Effector CD4-positive, alpha-beta T cell (primary cell): ENCODE data around the gene ANKMY1.
"Not testable (repeated sequence)": the region's sequence is repeated elsewhere in the genome, so short reads cannot be mapped to it uniquely, and the experiment has no call there.

ENCODE experiments used
- DNase-seq: peaks from one replicate; pipeline ENCODE4 v3.0.0-alpha.2; 2020

Gene ANKMY1

DNA sequence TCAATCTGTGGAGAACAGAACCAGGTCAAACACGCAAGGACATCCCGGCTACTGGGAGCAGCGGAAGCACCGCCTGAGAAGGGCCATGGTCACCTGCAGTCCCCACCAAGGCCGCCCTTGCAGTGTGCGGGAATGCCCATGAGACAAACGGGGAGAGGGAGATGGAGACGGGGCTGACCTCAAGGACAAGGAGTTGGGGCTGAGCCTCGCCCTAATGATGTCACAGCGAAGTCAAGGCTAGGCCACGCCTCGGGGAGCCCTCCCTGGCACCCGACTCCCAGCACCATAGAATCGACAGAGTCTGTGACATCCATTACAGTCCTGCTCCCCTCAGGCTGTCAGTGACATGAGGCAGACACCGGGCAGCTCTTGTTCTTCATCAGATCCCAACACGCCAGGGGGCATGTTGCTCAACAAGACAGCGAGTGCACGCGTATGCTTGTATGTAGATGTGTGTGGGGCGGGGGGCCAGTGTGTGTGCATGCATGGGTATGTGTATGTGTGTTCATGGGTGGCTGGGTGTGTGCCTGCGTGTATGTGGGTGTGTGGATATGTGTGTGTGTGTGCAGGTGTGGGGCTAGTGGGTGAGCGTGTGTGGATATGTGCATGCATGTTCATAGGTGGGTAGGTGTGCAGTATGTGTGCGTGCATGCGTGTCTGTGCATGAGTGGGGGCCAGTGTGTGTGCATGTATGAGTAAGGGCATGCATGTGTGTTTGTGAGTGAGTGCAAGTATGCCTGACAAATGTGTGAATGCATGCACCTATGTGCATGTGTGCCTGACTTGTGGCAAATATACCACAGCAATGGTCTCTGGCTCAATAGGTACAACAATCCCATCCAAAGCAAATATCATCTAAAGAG, 57.0 kb downstream of the ANKMY1 start:
- DNase-seq = no peak

DNA sequence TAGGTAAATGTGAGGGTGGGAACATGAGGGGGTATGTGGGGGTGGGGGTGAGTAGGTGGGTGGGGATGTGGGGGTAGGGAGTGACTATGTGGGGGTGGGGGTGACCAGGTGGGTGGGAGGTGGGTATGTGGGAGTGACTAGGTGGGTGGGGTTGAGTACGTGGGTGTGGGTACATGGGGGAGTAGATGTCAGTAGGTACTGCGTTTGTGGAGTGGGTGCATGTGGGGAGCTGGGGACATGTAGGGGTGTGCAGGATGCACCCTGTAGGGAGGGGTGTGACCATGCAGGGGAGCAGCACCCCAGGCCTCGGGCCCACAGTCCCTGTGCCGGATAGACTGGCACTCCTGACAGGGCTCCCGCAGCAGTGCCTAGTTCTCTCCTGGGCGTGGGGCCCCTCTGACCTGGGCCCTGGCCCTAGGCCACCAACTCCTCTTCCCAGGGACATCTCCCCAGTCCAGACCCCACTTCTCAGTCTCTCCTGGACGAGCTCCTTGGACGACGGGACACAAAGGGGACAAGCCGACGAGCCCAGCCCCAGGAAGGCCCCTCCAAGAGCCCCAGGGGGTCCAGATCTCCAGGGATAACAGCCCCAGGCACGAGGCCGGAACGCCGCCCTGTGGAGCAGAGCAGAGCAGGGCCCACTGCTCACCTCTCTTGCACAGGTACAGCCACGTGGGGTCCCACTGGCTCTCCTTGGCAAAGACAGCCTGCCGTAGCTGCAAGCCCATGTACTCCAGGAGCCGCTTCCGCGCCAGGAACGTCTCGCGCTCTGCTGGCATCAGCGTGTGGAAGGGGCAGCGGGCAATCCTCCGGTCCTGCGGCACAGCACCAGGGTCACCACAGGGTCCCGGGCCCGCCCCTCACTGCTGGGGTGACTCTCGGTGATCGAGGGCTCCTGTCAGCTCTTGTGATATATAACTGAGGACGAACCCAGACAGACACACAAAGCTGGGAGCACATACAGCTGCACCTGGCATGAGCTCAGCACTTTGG, 58.2 kb downstream of the ANKMY1 start:
- no peak for DNase-seq

DNA sequence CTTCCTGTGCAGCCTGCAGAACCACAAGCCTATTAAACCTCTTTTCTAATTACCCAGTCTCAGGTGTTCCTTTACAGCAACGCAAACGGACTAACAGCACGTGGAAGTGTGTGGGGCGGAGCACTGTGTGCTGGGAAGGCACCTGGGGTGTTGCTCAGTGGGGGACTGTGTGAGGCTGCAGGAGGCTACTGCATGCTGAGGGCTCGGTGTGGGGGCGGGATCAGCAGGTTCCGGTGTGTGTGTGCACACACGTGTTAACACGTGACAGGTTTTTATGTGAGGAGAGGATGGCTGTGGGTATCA, 58.9 kb downstream of the ANKMY1 start:
- no peak for DNase-seq

DNA sequence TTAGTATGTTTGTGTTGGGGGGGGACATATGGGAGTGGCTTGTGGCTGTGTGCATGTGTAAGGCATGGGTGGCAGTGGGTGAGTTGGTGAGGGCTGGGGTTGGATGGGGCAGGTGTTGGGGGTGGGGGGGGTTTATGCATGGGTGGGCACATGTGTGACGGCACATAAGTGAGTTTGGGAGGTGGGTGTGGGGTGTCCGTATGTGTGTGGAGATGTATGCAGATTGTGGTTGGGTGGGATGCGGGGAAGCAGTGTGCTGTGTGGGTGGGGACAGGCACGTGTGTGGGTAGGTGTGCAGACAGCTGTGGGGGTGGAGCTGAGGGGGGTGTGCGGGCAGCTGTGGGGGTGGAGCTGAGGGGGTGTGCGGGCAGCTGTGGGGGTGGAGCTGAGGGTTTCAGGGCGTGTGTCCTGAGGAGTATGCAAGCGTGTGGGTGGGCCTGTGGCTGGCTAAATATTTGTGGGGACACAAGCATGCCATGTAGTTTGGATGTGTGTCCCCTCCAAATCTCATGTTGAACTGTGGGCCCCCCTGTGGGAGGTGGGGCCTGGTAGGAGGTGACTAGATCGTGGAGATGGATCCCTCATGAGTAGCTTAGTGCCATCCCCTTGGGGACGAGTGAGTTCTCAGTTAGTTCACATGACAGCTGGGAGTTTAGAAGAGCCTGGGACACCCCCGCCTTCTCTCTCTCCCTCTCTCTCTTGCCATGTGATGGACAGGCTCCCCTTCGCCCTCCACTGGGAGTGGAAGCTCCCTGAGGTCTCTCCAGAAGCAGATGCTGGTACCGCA, 59.4 kb downstream of the ANKMY1 start:
- DNase-seq = no peak

DNA sequence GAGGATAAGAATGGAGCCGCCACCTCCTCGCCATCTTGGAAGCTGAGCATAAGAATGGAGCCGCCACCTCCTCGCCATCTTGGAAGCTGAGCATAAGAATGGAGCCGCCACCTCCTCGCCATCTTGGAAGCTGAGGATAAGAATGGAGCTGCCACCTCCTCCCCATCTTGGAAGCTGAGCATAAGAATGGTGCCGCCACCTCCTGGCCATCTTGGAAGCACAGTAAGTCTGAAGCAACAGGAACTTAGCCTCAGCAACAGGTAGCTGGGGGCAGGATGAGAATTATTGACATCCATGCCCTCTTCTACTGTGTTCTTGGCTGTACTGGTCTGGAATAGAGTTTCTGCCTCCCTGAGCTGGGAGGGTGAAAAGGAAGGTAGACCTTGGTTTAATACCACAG, 60.7 kb downstream of the ANKMY1 start:
- DNase-seq = not testable (repeated sequence)

DNA sequence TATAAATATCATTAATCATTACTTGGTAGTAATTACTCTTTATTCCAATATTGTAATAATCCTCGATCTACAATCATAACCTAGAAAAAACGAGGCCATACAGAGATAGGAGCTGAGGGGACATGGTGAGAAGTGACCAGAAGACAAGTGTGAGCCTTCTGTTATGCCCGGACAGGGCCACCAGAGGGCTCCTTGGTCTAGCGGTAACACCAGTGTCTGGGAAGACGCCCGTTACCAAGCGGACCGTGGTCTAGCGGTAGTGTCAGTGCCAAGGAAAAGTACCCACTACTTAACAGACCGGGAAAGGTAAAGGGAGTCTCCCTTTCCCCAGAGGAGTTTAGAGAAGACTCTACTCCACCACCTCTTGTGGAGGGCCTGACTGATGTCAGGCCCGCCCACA, 62.8 kb downstream of the ANKMY1 start:
- DNase-seq = not testable (repeated sequence)

DNA sequence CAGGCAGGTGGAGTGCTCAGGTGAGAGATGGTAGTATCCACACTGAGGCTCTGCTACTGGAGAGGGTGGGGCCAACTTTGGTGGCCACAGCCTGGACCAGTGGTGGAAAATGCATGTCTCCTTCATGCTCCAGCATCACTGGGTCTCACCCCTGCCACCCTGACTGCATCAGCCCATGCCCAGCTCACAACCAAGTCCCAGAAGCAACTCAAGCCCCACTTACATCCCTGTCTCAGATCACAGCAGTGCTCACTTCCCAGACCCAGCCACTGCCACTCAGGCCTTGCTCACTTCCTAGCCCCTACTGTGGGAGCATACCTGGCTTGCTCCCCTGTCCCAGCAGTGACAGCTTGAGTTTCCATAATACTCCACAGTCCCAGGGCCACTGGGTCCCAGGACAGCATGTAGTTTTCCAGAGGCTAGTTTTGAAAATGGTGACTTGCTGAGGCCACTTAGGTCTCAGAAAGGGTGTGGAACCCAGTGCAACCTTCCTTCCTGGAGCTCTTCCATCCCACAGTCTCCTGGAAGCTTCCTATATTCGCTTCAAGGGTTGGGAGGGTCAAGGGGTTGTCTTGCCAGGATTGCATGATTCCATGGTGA, 63.5 kb downstream of the ANKMY1 start:
- no peak for DNase-seq

DNA sequence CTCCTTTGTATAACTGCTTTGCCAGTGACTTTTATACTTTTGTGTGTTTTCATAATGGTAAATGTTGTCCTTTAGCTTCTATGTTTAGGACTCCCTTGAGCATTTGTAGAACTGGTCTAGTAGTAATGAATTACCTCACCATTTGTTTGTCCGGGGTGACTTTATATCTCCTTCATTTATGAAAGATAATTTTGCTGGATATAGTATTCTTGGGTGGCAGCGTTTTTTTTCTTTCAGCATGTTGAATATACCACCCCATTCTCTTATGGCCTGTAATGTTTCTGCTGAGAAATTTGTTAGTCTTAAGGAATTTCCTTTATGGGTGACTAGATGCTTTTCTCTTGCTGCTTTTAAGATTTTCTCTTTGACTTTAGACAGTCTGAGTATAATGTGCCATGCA, 66.3 kb downstream of the ANKMY1 start:
- DNase-seq = no peak

DNA sequence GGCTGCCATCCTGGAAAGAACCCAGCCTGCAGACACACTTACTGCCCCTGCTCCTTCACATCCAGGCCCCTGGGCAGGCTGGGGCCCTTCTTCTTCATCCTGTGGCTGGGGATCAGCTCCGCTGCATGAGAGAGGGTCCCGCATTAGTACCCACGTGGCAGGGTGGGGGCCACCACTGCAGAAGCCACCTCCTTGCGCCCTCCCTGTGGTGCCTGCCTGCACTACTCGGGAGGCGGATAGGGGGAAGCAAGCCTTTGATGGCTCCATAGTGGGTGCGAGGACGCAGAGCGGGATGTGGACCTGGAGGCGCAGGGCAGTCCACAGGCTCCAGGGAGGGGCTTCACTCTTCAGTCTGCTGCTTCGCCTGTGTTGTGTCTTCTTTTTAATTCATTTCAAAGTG, 75.6 kb downstream of the ANKMY1 start:
- no peak for DNase-seq

DNA sequence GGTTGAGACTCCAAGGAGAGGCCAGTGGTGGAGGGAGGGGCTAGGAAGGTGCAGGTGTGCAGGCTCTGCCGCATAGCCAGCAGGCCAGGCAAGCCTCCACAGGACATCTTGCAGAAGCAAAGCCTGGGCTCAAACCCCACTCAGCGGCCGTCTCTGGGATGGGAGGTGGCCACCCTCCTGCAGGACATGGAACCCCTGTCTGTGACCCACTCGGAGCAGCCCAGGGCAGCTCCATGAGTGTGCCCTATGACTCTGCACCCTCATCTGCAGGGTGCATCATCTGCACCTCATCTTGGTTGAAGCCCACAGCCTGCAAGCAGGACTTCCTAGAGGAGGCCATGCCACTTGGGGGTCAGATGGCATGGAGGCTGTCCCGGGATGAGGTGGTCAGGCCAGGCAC, 76.1 kb downstream of the ANKMY1 start:
- no peak for DNase-seq

DNA sequence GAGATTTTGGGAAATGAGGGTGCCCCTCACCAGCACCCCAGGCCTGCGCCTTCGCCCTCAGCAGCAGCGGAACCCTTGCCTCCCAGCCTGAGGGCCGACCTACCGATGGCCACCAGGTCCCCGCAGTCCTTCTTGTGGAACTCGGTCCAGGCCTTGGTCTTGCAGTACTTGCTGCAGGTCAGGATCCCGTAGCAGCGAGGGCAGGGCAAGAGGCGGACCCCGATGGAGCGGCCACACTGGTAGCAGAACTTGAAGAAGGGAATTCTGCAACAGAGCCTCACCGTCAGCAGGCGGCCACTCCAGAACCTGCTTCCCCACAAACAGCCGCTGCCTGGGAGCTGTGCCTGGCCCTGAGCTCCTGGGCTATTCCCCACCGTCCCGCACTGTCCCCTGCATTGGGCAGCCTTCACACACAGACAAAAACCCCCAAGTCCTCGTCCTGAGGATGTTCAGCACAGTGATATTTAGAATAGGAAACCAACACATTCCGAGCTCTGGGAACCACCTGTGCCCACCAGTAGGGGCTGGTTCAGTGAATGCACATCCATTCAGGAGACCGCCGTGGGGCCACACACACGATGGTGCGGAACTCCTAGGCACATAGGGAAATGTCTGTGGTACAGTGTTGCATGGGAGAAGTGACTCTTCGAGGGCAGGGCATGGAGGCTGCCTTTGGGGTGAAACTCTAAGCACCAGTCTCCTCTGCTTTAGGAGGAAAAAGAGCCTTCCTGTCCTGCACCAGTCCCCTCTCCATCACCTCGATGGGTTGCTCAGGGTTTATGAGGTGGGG, 76.8 kb downstream of the ANKMY1 start:
- no peak for DNase-seq

DNA sequence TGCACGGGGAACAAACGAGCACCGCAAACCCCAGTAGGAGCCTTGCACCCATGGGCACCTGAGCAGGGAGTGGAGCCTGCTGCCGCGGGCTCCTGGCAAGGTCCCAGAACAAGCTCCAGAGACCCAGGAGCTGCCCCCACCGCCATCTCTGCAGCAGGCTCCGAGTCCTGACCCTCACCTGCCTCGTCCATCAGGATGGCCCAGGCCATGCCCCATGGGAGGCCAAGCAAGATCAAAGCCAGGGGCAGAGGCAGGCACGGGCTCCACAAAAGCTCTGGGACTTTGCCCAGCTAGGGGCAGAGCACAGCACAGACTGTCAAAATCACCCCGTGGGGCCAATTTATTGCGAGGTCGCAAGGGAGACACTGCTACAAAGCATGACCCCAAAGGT, 78.7 kb downstream of the ANKMY1 start:
- no peak for DNase-seq

DNA sequence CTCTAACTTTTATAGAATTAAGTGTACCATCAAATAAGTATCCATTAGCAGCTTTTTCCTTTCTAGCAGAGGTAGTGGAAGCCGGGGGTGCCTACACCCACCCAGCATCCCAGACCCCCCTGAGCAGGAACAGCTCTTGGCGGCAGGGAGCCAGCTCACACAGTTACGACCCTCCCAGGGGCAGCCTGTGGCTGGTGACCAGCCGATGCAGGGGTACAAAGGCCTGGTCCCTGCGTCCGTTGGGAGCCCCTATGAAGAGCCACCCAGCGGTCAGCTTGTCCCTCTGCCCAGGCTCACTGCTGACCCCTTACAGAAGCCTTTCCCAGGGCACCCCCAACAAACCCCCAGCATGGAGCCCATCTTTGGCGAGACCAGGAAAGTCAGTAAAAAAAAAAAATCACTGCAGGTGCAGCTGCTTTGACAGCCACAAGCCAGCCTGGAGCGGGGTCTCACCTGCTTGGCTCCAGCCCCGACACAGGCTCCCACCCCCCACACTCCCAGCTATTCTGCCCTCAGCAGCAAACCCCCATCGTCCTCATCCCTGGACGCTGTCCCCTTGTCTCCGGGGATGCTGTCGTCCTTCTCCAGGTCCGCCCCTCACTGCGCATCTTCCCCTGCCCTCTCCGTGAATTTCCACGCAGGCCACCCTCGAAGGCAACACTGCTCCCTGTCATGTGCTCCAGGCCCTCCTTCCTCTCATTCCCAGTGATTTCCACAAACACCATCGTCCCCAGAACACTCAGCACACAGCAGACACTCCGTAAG, 79.3 kb downstream of the ANKMY1 start:
- no peak for DNase-seq

DNA sequence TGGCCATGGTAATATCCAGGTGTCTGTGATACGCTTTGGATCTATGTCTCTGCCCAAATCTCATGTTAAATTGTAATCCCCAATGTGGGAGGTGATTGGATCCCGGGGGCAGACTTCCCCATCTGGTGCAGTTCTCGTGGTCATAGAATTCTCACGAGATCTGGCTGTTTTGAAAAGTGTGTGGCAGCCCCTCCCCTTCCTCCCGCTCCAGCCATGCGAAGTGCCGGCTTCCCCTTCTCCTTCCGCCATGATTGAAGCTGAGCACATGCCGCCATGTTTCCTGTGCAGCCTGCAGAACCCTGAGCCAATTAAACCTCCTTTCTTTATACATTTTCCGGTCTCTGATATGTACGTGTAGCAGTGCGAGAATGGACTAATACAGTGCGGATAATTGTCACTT, 79.9 kb downstream of the ANKMY1 start:
- no peak for DNase-seq

DNA sequence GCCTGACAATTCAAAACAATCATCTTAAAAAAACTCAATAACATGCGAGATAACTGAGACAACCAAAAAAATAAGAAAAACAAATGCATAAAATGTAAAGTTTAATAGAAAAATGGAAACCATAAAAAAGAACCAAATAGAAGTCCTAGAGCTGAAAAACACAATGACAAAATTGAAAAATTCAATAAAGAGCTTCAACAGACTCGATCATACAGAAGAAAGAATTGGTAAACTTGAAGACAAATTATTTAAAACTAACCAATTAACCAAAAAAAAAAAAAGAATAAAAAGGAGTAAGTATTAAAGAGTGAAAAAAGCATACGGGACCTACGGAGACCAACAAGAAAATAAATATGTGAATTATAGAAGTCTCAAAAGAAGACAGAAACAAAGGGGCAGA, 84.6 kb downstream of the ANKMY1 start:
- no peak for DNase-seq

DNA sequence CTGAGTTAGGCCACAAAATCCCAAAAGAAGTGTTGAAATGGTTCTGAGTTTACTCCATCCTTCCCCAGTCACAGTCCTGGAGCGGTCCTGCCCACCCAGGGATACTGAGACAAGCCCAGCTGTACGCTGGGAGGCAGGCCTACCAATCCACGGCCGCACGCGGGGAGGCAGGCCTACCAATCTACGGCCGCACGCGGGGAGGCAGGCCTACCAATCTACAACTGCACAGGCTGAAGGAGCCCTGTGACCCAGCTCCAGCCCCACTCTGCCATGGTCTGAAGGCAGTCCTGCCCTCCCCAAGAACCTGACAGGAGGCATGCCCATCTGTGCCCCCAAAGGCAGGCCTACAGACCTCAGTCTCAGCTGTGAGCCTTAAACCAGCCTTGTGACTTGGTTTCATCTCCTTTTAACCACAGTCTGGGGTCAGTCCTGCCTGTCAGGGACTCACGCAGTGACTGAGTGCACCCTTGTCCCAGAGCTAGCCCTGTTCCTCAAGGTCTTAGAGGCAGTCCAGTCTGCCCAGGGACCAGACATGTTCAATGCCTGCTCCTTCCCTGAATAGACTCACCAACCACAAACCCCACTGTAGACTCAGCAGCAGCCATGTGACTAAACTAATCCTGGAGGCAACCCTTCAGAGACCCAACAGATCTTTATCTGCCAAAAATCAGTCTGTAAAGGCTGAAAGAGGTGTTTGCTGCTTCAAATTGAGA, 85.6 kb downstream of the ANKMY1 start:
- no peak for DNase-seq

DNA sequence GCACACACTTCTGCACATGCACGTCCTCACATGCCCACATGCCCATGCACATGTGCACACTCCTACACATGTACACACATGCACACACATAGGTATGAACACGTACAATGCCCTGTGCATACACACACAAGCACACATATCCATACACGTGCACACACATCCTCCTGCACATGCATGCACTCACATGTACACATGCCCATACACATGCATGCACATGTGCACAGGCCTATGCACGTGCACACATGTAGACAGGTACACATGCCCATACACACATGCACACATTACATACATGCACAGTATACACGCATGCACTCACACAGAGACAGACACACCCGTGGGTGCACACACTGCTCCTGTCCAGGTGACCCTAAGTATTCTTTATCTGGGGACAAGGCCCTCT, 88.0 kb downstream of the ANKMY1 start:
- DNase-seq = no peak

DNA sequence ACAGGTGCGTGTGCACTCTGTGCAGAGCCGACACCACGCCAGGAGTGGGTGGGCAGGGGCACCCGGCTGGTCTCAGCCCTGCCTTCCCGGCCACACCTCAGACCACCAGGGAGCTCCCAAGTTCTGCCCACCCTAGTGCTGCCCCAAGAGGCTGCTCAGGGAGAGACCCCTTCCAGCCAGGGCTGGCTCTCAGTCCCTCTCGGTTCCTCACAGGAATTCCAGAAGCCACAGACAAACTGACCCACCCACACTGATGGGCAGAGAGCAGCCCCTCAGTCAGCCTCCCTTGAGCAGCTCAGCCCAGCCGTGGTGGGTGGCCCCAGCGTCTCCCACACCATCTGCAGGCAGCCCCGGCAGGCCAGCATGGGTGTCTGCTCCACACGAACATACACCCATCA, 88.5 kb downstream of the ANKMY1 start:
- DNase-seq = no peak

DNA sequence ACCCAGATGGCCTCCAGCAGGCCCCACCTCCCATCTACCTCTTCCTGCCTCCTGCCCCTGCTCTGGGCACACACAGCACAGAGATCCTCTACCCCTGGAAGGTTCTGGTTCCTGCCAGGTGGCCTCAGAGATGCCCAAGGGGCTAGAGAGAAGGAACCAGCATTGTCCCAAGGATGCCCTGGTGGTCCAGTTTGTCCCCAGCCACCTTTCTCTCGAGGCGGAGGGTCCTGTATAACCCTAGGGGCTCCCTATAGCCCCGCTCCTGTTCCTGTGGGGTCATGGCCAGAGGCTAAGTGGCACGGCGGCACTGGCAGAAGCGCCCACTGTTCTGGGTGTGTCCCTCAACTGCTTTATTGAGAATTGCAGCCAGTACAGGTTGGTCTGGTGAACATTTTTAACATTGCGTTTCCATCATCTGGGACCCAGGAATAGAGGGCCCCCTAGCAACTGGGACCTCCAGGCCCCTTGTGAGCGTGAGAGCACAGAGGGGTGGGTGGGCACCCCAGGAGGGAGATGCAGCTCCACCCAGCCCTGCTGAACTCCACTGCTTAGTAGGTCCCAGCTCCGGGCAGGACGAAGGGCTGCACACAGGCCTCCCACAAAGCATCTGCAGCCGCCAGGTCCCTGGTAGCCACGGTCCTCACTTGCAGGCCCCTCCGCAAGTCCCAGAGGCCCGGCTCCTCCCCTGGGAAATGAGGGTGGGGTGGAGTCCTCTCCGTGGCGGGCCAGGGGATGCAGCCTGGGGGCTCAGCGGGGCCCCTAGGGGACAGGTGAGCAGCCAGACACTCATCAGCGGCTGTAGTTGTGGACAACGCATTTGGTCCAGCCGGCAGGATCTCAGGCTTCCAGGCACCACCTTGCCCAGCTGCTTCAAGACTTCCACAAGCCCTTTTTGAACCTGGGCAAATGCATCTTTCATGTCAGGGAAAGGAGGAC, 89.2 kb downstream of the ANKMY1 start:
- DNase-seq = no peak
